Gastrocnemius medialis (tissue), 4 donors: ENCODE results near the gene SLC39A11. TPM values are rescaled to one million over a fixed set of nuclear protein-coding genes. Genes with fewer than 3 reads are reported as not detected.

Experiments
- ATAC-seq, 2 donors: fragments of 150-250 bp; one replicate each; pipeline ENCODE4 v1.9.1; 2016
- DNase-seq, 2 donors: peaks; one replicate each; pipeline ENCODE4 v3.0.0-alpha.2; 2019
- H3K27ac ChIP-seq, 4 donors: fragments of 200-600 bp; sonication (generic); 1 replicate in 1 of 4; 2 replicates in 3 of 4; pipeline ENCODE4 v1.5.1; 2016 to 2018; ENCODE audit warnings: mild to moderate bottlenecking in 2 of 4, moderate library complexity in 1 of 4
- H3K27me3 ChIP-seq, 3 donors: fragments of 200-600 bp; sonication (generic) in 2 of 3; 1 replicate in 1 of 3; 2 replicates in 2 of 3; pipeline versions ENCODE4 v1.5.1 to v1.6.0; 2016 to 2019; ENCODE audit warnings: mild to moderate bottlenecking in 1 of 3, moderate library complexity in 1 of 3
- H3K36me3 ChIP-seq, 2 donors: fragments of 200-600 bp; sonication (generic) in 1 of 2; one replicate each; pipeline ENCODE4 v1.5.1; 2017 to 2018
- H3K4me1 ChIP-seq, 2 donors: fragments of 200-600 bp; sonication (generic) in 1 of 2; one replicate each; pipeline ENCODE4 v1.5.1; 2016 to 2017; ENCODE audit warnings: mild to moderate bottlenecking in 2 of 2
- H3K4me3 ChIP-seq, 4 donors: fragments of 200-600 bp; sonication (generic) in 3 of 4; 1 replicate in 1 of 4; 2 replicates in 3 of 4; pipeline ENCODE4 v1.5.1; 2016 to 2019; ENCODE audit warnings: mild to moderate bottlenecking in 2 of 4
- H3K9me3 ChIP-seq, 3 donors: fragments of 200-600 bp; sonication (generic) in 2 of 3; 1 replicate in 1 of 3; 2 replicates in 2 of 3; pipeline ENCODE4 v1.5.1; 2016 to 2019
- CTCF ChIP-seq, 5 experiments: fragments of 450-650 bp in 3 of 5; fragments of 200-600 bp in 2 of 5; sonication (generic) in 2 of 5; IDR thresholded peaks in 4 of 5; conservative IDR thresholded peaks in 1 of 5; 1 replicate in 4 of 5; 2 replicates in 1 of 5; pipeline ENCODE4 v1.5.1; 2016 to 2019; ENCODE audit warnings: antibody characterized with exemption in 5 of 5, mild to moderate bottlenecking in 3 of 5, moderate library complexity in 3 of 5
- POLR2A ChIP-seq, 2 donors: fragments of 450-650 bp; IDR thresholded peaks; one replicate each; pipeline ENCODE4 v1.6.1; 2017; ENCODE audit warnings: antibody characterized with exemption in 2 of 2, mild to moderate bottlenecking in 2 of 2, moderate library complexity in 2 of 2
- in situ Hi-C, 4 donors: fragments of 200-750 bp; cut with MboI; loops; one replicate each; pipeline versions ENCODE4 v1.15.0 to v1.8.0; 2017; ENCODE audit warnings: low sequenced_read_pairs in 4 of 4
- intact Hi-C: fragments of 100-400 bp; cut with DNase I; formaldehyde crosslinking; loops from one replicate; pipeline ENCODE4 v1.15.1; 2023; ENCODE audit warnings: low total_unique reads
- total RNA-seq, 4 donors: library from RNA; depleted of rRNA; stranded (reverse); fragments of >200 nt; gene quantifications; one replicate each; pipeline versions ENCODE4 v1.1.0 to v1.2.3, GENCODE V29; 2016

Gene SLC39A11
- total RNA-seq, 4 donors from 2014 or later = 7.6 to 28.4 (median 10.7) TPM

- no peaks in the 10 kb centered on the region for H3K36me3 ChIP-seq
- ATAC-seq (no peak), DNase-seq (no peak)
- in situ Hi-C loops (no loop called here), intact Hi-C loops (no loop called here)
- peaks cover 0 to 13% (median 0%) of the 10 kb centered on the region in 3 donors for H3K27me3 ChIP-seq
- H3K27ac ChIP-seq = no peak overlapping the region
- TF ChIP-seq CTCF (IDR thresholded peaks at IDR 0.05 in 4 of 5, conservative IDR thresholded peaks at IDR 0.05 in 1 of 5) (no peak), POLR2A (IDR thresholded peaks at IDR 0.05) (no peak)
- no peaks in the 10 kb centered on the region for H3K4me1 ChIP-seq
- H3K4me3 ChIP-seq = no peak overlapping the region
- no peaks in the 10 kb centered on the region for H3K9me3 ChIP-seq
Measured at GRCh38 chr17:72635034-72635635, 457.4 kb downstream of the SLC39A11 start.

GRCh38 chr17:72634621-72635020 is 457.9 kb downstream of the SLC39A11 start:
- Histone ChIP-seq H3K4me1 (no peaks in the 10 kb centered on the region), H3K36me3 (no peaks in the 10 kb centered on the region), H3K9me3 (no peaks in the 10 kb centered on the region), H3K4me3 (no peak overlapping the region), H3K27ac (no peak overlapping the region), H3K27me3 (peaks cover 0 to 8% (median 0%) of the 10 kb centered on the region in 3 donors)
- in situ Hi-C loops (no loop called here), intact Hi-C loops (no loop called here)
- ATAC-seq (no peak), DNase-seq (no peak)
- TF ChIP-seq POLR2A (IDR thresholded peaks at IDR 0.05) = no peak
- TF ChIP-seq CTCF (IDR thresholded peaks at IDR 0.05 in 4 of 5, conservative IDR thresholded peaks at IDR 0.05 in 1 of 5) = no peak

GRCh38 chr17:72631949-72632684 is 460.4 kb downstream of the SLC39A11 start:
- intact Hi-C loops = no loop called here
- TF ChIP-seq POLR2A (IDR thresholded peaks at IDR 0.05) (no peak), CTCF (IDR thresholded peaks at IDR 0.05 in 4 of 5, conservative IDR thresholded peaks at IDR 0.05 in 1 of 5) (no peak)
- Histone ChIP-seq H3K27ac (no peak overlapping the region), H3K4me3 (no peak overlapping the region), H3K27me3 (no peaks in the 10 kb centered on the region), H3K9me3 (no peaks in the 10 kb centered on the region), H3K4me1 (no peaks in the 10 kb centered on the region), H3K36me3 (no peaks in the 10 kb centered on the region)
- in situ Hi-C loops = no loop called here
- ATAC-seq = no peak
- no peak for DNase-seq

- Histone ChIP-seq H3K27ac (no peak overlapping the region), H3K4me1 (no peaks in the 10 kb centered on the region), H3K27me3 (no peaks in the 10 kb centered on the region), H3K36me3 (no peaks in the 10 kb centered on the region), H3K4me3 (no peak overlapping the region), H3K9me3 (no peaks in the 10 kb centered on the region)
- intact Hi-C loops = no loop called here
- no peak for TF ChIP-seq POLR2A (IDR thresholded peaks at IDR 0.05)
- no peak for TF ChIP-seq CTCF (IDR thresholded peaks at IDR 0.05 in 4 of 5, conservative IDR thresholded peaks at IDR 0.05 in 1 of 5)
- ATAC-seq (no peak), DNase-seq (no peak)
- in situ Hi-C loops = no loop called here
Measured at GRCh38 chr17:72631568-72631948, 460.9 kb downstream of the SLC39A11 start.
